HEK293T (cell line): ENCODE results near the gene LRIG3.

ENCODE experiments used
- CTBP1 ChIP-seq: fragments of 450-650 bp; IDR thresholded peaks from 2 replicates; pipeline ENCODE4 v1.6.1; 2016; ENCODE audit warnings: borderline replicate concordance
- ELF4 ChIP-seq: fragments of 450-650 bp; IDR thresholded peaks from 2 replicates; pipeline ENCODE4 v1.6.1; 2017; ENCODE audit warnings: antibody characterized with exemption
- FOXA1 ChIP-seq: fragments of 450-650 bp; IDR thresholded peaks from 2 replicates; pipeline ENCODE4 v1.6.1; 2016; ENCODE audit warnings: mild to moderate bottlenecking
- FOXK2 ChIP-seq: fragments of 450-650 bp; IDR thresholded peaks from 2 replicates; pipeline ENCODE4 v1.6.1; 2016; ENCODE audit warnings: mild to moderate bottlenecking
- HDGF ChIP-seq: fragments of 450-650 bp; IDR thresholded peaks from 2 replicates; pipeline ENCODE4 v1.6.1; 2017; ENCODE audit warnings: antibody characterized with exemption, borderline replicate concordance
- L3MBTL2 ChIP-seq: fragments of 450-650 bp; conservative IDR thresholded peaks from 2 replicates; pipeline ENCODE4 v1.6.1; 2016; ENCODE audit warnings: mild to moderate bottlenecking
- LEF1 ChIP-seq: fragments of 450-650 bp; IDR thresholded peaks from 2 replicates; pipeline ENCODE4 v1.6.1; 2017; ENCODE audit warnings: mild to moderate bottlenecking, borderline replicate concordance
- SP1 ChIP-seq: fragments of 450-650 bp; IDR thresholded peaks from 2 replicates; pipeline ENCODE4 v1.6.1; 2017
- SUZ12 ChIP-seq: fragments of 450-650 bp; IDR thresholded peaks from 2 replicates; pipeline ENCODE4 v1.6.1; 2016; ENCODE audit warnings: mild to moderate bottlenecking
- TARDBP ChIP-seq: fragments of 450-650 bp; IDR thresholded peaks from 2 replicates; pipeline ENCODE4 v1.6.1; 2016

- TF ChIP-seq TARDBP (no peak), ELF4 (no peak), SP1 (no peak), FOXA1 (no peak), FOXK2 (no peak), SUZ12 (no peak), L3MBTL2 (no peak), HDGF (no peak), LEF1 (no peak), CTBP1 (no peak)
Observed at GRCh38 chr12:58920961-58921861, 907 bp upstream of the LRIG3 start.
